ENCODE measurements around the gene CCDC59. TPM values are rescaled to one million over a fixed set of nuclear protein-coding genes. Genes with fewer than 3 reads are reported as not detected.

Gene CCDC59
- total and polyA plus RNA-seq, 10 of the 15 experiments (the other 5 are each of a cell fraction or from before 2014, with no cell fraction given): 30.4 to 128 (median 84.0) TPM

GRCh38 chr12:82407481-82407880, 49.3 kb upstream of the CCDC59 start:
- ChIA-PET SMC1A (ENCODE audit: uncharacterized antibody, unreplicated experiment) (no interaction called here), CTCF (no interaction called here), POLR2A (no interaction called here), RAD21 (ENCODE audit: unreplicated experiment) (no interaction called here)
- FAIRE-seq (no peak), ATAC-seq (no peak), DNase-seq (ENCODE audit: low read depth, low spot score) (no peak)
- WGBS (ENCODE audit: insufficient coverage, insufficient replicate concordance, low lambda C conversion rate, missing lambda C conversion rate): 90% methylated on average over 5 of the region's 5 CpGs
- no TSS peak for BruUV-seq (replicated peaks)
- Histone ChIP-seq H3K79me2 (ENCODE audit: control insufficient read depth, insufficient read depth, low read length) (no peaks in the 10 kb centered on the region), H3K4me3 (no peak overlapping the region), H3K4me2 (ENCODE audit: control insufficient read depth, insufficient read depth) (no peak overlapping the region), H3K36me3 (ENCODE audit: control insufficient read depth in 2 of 2, insufficient read depth in 2 of 2, low read length in 1 of 2) (no peaks in the 10 kb centered on the region), H3K27me3 (replicated peaks in 1 of 2; ENCODE audit: control insufficient read depth in 2 of 2, insufficient read depth in 2 of 2, low read length in 1 of 2) (no peaks in the 10 kb centered on the region), H3K4me1 (ENCODE audit: control insufficient read depth, insufficient read depth, low read length) (no peaks in the 10 kb centered on the region), H4K20me1 (ENCODE audit: control insufficient read depth, insufficient read depth) (no peaks in the 10 kb centered on the region), H3K27ac (ENCODE audit: control insufficient read depth, insufficient read depth) (no peak overlapping the region), H3K9me3 (replicated peaks; ENCODE audit: control insufficient read depth, insufficient read depth, low read length) (no peaks in the 10 kb centered on the region), H2AFZ (ENCODE audit: control insufficient read depth, low read depth, low read length) (no peak overlapping the region), H3K9ac (ENCODE audit: control insufficient read depth, insufficient read depth, low read length) (no peak overlapping the region)
- intact Hi-C loops (cut with micrococcal nuclease; ENCODE audit: unreplicated experiment): no loop called here
- in situ Hi-C loops (cut with MboI): no loop called here
- TF ChIP-seq PRDM15 (CRISPR knock-in tag; IDR thresholded peaks at IDR 0.05) (no peak), RAD21 (IDR thresholded peaks at IDR 0.05; ENCODE audit: insufficient read depth, low read depth, low read length) (no peak), SRF (IDR thresholded peaks at IDR 0.05; ENCODE audit: low read depth in 2 of 2, low read length in 2 of 2) (no peak), GABPA (IDR thresholded peaks at IDR 0.05; ENCODE audit: low read depth) (no peak), FOXK2 (IDR thresholded peaks at IDR 0.05) (no peak), CEBPZ (IDR thresholded peaks at IDR 0.05; ENCODE audit: low read depth, low read length) (no peak), PKNOX1 (IDR thresholded peaks at IDR 0.05) (no peak), HCFC1 (IDR thresholded peaks at IDR 0.05; ENCODE audit: low read length) (no peak)

Data from GM12878 (cell line).